Subcutaneous adipose tissue (tissue), 4 donors: ENCODE data around the gene TWNK. TPM values are rescaled to one million over a fixed set of nuclear protein-coding genes. Genes with fewer than 3 reads are reported as not detected.

Source experiments
- total RNA-seq, 4 donors: library from RNA; depleted of rRNA; stranded (reverse); fragments of >200 nt; gene quantifications; one replicate each; pipeline ENCODE4 v1.1.0, GENCODE V29; 2016
- TF ChIP-seq, protein P1 (sequence below): fragments of 450-650 bp; IDR thresholded peaks from one replicate; pipeline ENCODE4 v1.5.1; 2016; ENCODE audit warnings: low read depth, mild to moderate bottlenecking, control low read depth, antibody characterized with exemption, moderate library complexity

Gene TWNK
- total RNA-seq = 1 to 10 TPM; 2.4 to 6.2 (median 3.3) TPM

DNA sequence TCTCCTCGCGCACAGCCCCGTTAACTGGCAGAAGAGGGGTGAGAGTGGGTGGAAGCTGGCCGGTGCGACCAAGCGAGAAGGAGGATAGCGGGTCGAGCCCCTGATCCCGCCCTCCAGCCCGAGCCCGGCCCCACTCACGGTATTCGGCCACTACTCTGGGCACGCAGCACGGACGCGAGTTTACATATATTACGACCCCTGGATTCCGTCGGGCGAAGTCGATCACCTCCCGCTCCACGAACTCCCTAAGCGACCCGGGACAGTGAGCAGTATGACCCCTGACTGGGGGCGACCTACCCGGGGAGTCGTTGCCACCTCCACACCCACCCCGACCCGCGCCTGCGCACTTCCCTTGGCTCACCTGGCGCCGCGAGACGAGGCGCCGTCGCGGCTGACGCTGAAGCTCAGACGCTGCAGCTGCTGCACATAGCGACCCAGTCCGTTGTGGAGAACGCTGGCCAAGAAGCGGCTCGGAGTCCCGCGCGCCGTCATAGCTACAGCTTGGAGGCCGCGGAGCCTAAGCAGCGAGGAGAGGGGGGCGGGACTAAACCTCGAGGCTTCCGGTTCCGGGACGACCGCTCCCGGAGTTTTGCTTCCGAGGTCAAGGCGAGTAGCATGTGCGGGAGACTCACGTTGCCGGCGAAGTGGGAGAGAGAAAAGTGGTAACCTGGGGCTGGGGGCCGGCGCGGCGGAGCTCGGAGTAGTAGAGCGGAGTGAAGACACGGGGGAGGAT lies at the start of gene TWNK, which contains the start of gene MRPL43:
TSS of gene TWNK (plus strand) at position 592 of the 733 bp plus-strand sequence. CDS start 668 bp downstream, outside the sequence.
TSS of gene MRPL43 (minus strand) at position 546 of the 733 bp plus-strand sequence. CDS start at position 492, 54 bp downstream.
- TF ChIP-seq, protein P1, sequence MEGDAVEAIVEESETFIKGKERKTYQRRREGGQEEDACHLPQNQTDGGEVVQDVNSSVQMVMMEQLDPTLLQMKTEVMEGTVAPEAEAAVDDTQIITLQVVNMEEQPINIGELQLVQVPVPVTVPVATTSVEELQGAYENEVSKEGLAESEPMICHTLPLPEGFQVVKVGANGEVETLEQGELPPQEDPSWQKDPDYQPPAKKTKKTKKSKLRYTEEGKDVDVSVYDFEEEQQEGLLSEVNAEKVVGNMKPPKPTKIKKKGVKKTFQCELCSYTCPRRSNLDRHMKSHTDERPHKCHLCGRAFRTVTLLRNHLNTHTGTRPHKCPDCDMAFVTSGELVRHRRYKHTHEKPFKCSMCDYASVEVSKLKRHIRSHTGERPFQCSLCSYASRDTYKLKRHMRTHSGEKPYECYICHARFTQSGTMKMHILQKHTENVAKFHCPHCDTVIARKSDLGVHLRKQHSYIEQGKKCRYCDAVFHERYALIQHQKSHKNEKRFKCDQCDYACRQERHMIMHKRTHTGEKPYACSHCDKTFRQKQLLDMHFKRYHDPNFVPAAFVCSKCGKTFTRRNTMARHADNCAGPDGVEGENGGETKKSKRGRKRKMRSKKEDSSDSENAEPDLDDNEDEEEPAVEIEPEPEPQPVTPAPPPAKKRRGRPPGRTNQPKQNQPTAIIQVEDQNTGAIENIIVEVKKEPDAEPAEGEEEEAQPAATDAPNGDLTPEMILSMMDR = no peak

DNA sequence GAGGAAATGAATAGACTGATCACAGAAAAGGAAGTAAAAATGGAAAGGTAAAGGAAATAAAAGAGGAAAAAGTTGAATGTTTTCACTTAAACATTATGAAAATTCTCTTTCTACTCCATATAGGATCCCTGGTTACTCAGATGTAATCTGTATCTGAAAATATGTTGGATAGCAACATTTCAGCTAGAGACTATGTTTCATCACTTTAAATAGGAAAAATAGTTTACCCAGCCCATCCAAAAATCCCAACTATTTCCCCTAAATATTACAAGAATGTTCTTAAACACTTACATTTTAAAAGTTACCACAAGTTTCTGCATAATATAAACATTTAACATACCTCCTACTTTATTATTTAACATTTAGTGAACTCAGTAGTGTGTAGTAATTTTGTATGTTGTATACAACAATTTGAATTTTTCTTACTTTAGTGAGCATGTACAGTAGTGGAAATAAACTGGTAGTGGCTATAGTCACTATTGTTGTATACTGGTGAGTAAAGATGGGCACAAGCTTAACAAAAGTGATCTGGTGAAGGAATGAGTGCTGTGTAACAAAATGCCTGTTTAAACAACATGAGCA lies 47.5 kb upstream of the TWNK start:
- TF ChIP-seq, protein P1 = no peak

- TF ChIP-seq, protein P1 = no peak
Observed at GRCh38 chr10:100942229-100942628, 45.1 kb upstream of the TWNK start.

DNA sequence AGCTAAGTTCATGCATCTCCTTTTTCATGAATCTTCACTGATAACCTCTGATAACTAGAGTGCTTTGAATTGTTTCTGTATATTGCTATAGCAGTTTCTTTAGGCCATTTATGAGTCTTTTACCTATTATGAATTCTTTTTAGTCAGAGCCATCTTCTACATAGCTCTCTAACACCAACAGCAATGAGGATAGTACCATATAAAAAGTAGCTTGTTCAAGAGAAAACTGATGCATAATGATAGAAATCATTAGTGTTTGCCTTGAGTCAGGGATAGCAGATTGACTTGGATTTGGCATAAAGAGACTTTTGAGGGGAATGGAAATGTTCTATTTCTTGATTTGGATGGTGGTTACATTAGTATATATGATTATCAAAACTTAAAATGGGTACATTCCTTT lies 43.8 kb upstream of the TWNK start:
- TF ChIP-seq, protein P1 = no peak

DNA sequence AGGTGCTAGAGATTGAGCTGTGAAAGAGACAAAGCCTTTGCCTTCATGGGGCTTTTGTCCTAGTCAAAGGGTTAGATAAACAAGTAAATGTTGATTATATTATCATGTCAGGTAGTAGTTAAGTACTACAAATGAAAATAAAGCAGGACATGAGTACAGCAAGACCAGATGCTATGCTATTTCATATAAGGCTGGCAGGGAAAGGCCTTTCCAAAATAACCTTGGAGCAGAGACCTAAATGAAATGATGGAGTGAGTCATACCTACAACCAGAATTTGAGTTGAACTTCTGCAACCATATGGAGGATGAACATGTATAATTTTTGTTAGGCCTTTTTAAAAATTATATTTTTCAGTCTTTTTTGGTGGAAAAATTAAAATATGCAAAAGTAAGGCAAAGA lies 41.6 kb upstream of the TWNK start:
- TF ChIP-seq, protein P1 = no peak

DNA sequence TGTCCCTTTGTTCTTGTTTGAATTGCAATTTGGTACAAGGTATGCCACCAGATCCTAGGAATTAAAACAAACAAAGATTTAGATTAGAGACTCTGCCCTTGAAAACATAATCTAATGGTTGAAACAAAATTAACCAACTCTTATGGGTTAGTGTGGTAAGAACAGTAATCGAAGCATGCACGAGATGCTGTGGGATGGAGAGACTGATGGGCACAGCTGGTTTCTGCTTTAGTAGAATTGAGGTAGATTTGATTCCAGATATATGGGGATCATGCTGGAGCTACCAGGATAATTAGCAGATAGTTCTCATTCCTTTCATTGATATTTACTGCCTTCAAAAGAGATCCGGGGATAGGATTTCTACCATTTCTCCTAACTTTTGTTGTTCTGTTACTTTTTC lies 38.4 kb upstream of the TWNK start:
- TF ChIP-seq, protein P1 = no peak

GRCh38 chr10:100960251-100960650 lies 27.1 kb upstream of the TWNK start:
- TF ChIP-seq, protein P1 = no peak
